ENCODE data around the gene CNTNAP2. TPM values are rescaled to one million over a fixed set of nuclear protein-coding genes. Genes with fewer than 3 reads are reported as not detected.
A peak's percentile ranks its signal among the peaks of the same experiment; 100 is the strongest.

Gene CNTNAP2
- total and polyA plus RNA-seq, 2 of the 8 experiments (the other 6 are each of a cell fraction or from before 2014, with no cell fraction given): 27.9 to 71.0 TPM

DNA sequence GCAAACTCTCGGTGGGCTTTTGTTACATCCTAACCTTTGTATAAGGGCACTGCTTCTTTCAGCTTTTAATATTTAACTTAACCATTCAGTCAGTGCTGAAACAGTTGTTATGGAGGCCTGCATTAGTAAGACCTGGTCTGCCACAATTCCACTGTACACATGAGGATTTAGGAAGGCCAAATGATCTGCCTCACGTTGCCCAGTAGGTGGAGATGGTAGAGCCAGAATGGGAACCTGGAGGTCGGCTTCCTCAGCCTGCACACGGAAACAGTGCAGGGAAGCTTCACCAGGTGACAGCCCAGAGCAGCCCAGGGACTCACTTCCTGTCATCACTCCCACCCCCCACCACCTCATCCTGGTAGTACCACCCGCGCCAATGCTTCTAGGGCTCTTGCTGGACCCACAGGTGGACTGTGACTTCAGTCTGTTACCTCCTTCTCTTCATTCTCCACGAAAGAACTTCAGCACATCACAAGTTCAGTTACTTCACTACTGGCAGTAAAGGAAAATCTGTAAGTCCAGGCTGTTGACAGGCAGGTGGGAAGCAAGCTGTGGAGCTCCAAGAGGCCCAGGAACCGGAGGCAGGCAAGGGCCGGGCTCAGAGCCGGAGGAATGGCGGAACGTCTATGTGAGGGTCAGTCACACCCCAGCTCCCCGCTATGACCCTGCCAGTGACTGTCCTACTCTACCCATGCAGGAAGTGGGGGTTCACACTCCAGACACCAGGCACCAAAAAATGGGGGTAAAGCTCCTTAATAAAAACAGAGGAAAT, 1993.7 kb downstream of the CNTNAP2 start:
- Histone ChIP-seq H2BK5ac (ENCODE audit: low read depth, low read length) (no peak overlapping the region), H2BK20ac (ENCODE audit: low read length) (no peak overlapping the region), H4K91ac (replicated peaks; ENCODE audit: insufficient read length, low read length) (no peak overlapping the region), H3K56ac (replicated peaks; ENCODE audit: insufficient read length, low read depth, low read length) (no peak overlapping the region), H3K4me3 (ENCODE audit: extremely low read depth in 1 of 4, insufficient read depth in 2 of 4, low read depth in 3 of 4, low read length in 4 of 4) (no peak overlapping the region), H2BK15ac (ENCODE audit: low read length) (no peak overlapping the region), H3K36me3 (ENCODE audit: control insufficient read depth in 2 of 4, insufficient read depth in 4 of 4, low read length in 3 of 4) (no peaks in the 10 kb centered on the region), H3K4me1 (replicated peaks in 1 of 4; ENCODE audit: control insufficient read depth in 3 of 4, insufficient read depth in 4 of 4, low read length in 3 of 4) (peaks cover 3 to 10% (median 6%) of the 10 kb centered on the region in 4 experiments; a peak in 6 of 7 replicates), H3K27me3 (replicated peaks in 1 of 4; ENCODE audit: control insufficient read depth in 3 of 4, extremely low read depth in 1 of 4, insufficient read depth in 3 of 4, low read length in 3 of 4) (no peaks in the 10 kb centered on the region), H4K8ac (ENCODE audit: extremely low read depth, insufficient read depth, low read length) (no peak overlapping the region), H2AFZ (ENCODE audit: low read length) (no peak overlapping the region), H4K5ac (ENCODE audit: insufficient read length, low read depth, low read length) (no peak overlapping the region), H2AK5ac (ENCODE audit: low read depth, low read length) (no peak overlapping the region), H2BK120ac (replicated peaks; ENCODE audit: low read depth, low read length) (no peak overlapping the region), H2BK12ac (ENCODE audit: low read depth, low read length) (no peak overlapping the region), H4K20me1 (replicated peaks in 1 of 2; ENCODE audit: control insufficient read depth in 1 of 2, insufficient read depth in 2 of 2, low read length in 2 of 2) (no peaks in the 10 kb centered on the region), H3K9me3 (ENCODE audit: insufficient read depth in 2 of 2, low read depth in 1 of 2, low read length in 1 of 2) (no peaks in the 10 kb centered on the region), H3K14ac (ENCODE audit: insufficient read length) (no peak overlapping the region), H3K4me2 (ENCODE audit: insufficient read depth in 1 of 2, low read depth in 2 of 2, low read length in 2 of 2) (no peak overlapping the region), H3K9ac (replicated peaks in 1 of 4; ENCODE audit: extremely low read depth in 1 of 4, low read depth in 3 of 4, low read length in 3 of 4) (no peak overlapping the region), H3K79me2 (ENCODE audit: control insufficient read depth in 1 of 2, insufficient read depth in 2 of 2, low read length in 2 of 2) (no peaks in the 10 kb centered on the region), H3K79me1 (ENCODE audit: low read depth, low read length) (no peaks in the 10 kb centered on the region), H3K4ac (replicated peaks; ENCODE audit: insufficient read length, low read depth, low read length) (no peak overlapping the region), H3K23me2 (ENCODE audit: low read depth, low read length) (no peaks in the 10 kb centered on the region), H3K18ac (ENCODE audit: extremely low read depth, low read length) (no peak overlapping the region), H3K23ac (ENCODE audit: insufficient read length) (no peak overlapping the region), H3K27ac (ENCODE audit: low read depth, low read length) (no peak overlapping the region)
- CTCF ChIA-PET (ENCODE audit: partially characterized antibody): interaction anchor here (0.6 to 3.8 kb wide), 10 partner anchors 10 to 194 kb away, joined by 3 to 16 read pairs (median 4); no protein-coding TSS in a partner anchor
- FAIRE-seq (no peak), DNase-seq (ENCODE audit: low read depth in 1 of 2, low spot score in 2 of 2) (no peak)
- WGBS, 2 experiments (ENCODE audit: extremely low coverage in 1 of 2, insufficient coverage in 1 of 2, insufficient read length in 1 of 2, insufficient replicate concordance in 2 of 2, low coverage in 1 of 2, low lambda C conversion rate in 2 of 2, missing lambda C conversion rate in 1 of 2): 84% methylated on average over 13 of the region's 13 CpGs; no CpG with 5 or more reads in 1 of the 2 experiments
- POLR2A ChIA-PET (ENCODE audit: partially characterized antibody): no interaction called here
- TF ChIP-seq RAD21 (IDR thresholded peaks at IDR 0.05 in 1 of 2, conservative IDR thresholded peaks at IDR 0.05 in 1 of 2; ENCODE audit: low read depth in 2 of 2, low read length in 2 of 2): peak; percentile 49 to 53
- no peak for TF ChIP-seq TEAD4 (IDR thresholded peaks at IDR 0.05; ENCODE audit: low read depth, low read length)
- TF ChIP-seq, protein P1, sequence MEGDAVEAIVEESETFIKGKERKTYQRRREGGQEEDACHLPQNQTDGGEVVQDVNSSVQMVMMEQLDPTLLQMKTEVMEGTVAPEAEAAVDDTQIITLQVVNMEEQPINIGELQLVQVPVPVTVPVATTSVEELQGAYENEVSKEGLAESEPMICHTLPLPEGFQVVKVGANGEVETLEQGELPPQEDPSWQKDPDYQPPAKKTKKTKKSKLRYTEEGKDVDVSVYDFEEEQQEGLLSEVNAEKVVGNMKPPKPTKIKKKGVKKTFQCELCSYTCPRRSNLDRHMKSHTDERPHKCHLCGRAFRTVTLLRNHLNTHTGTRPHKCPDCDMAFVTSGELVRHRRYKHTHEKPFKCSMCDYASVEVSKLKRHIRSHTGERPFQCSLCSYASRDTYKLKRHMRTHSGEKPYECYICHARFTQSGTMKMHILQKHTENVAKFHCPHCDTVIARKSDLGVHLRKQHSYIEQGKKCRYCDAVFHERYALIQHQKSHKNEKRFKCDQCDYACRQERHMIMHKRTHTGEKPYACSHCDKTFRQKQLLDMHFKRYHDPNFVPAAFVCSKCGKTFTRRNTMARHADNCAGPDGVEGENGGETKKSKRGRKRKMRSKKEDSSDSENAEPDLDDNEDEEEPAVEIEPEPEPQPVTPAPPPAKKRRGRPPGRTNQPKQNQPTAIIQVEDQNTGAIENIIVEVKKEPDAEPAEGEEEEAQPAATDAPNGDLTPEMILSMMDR (IDR thresholded peaks at IDR 0.05; ENCODE audit: control extremely low read depth in 1 of 3, insufficient read depth in 1 of 3, low read depth in 1 of 3, low read length in 3 of 3): peak; percentile 19 to 54 (median 39); a peak in 3 of 4 replicates
- no peak for TF ChIP-seq EP300 (IDR thresholded peaks at IDR 0.05; ENCODE audit: borderline replicate concordance in 1 of 2, low read depth in 2 of 2, low read length in 2 of 2)
- TF ChIP-seq CBX8 (IDR thresholded peaks at IDR 0.05; ENCODE audit: borderline replicate concordance, low read depth, low read length): no peak
- no peak for TF ChIP-seq RNF2 (IDR thresholded peaks at IDR 0.05; ENCODE audit: borderline replicate concordance, low read depth, low read length, missing control alignments, poor library complexity, severe bottlenecking)
- TF ChIP-seq, protein P2, sequence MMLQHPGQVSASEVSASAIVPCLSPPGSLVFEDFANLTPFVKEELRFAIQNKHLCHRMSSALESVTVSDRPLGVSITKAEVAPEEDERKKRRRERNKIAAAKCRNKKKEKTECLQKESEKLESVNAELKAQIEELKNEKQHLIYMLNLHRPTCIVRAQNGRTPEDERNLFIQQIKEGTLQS (IDR thresholded peaks at IDR 0.05; ENCODE audit: insufficient read depth, low read depth, low read length): no peak
